ENCODE results near the gene NT5C2.
"Not testable (repeated sequence)": the region's sequence is repeated elsewhere in the genome, so short reads cannot be mapped to it uniquely, and the experiment has no call there.

NT5C2 gene

GRCh38 chr10:103083266-103083976, 109.7 kb downstream of the NT5C2 start:
- no peak for FAIRE-seq

DNA sequence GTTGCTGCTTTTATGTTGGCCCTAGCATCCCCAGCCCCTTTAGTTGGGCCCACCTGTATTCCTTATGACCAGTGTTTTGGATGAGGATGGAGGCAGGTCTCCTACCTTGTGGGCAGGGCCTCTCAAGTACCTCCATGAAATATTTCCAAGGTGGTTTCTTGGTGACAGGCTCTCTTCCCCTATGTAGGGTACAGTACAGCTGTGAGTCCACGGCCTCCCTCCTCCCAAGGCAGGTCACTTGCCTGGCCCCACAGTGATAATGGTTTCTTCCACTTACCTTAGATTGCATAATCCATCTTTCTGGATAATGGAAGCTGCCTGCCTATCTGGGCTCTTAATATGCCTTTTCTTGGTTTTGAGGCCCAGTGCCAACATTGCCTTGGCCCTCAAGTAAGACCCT, 110.4 kb downstream of the NT5C2 start:
- FAIRE-seq = no peak

DNA sequence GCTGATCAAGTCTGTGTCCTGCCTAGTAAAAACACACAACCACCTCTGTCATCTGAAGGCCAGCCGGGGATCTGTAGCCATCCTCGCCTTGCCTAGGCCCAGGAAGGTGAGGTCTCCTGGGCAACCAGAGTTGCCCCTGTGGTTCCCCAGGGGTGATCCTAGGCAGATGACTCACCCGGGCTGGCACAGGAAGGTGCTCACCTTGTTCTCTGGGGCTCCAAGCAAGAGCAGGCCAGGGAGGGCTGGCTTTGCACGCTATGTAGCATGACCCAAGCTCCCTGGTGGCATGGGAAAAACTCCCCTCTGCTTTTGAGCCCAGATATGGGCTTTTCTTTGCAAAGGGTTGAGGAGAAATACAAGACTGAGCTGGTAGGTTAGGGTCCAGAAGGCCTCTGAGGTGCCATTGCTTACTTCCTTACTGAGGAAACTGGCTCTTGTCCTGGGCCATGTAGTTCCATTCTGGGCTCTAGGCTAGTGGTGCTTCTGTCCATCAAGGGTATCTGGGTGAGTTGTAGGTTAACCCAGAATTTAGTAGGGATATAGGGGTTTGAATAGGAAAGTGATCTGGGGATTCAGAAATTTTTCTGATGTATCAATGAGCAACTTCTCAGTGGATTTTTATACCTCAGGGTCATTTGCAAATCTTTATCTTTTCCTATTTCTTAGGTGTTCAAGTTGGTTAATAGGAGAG, 112.0 kb downstream of the NT5C2 start:
- FAIRE-seq = no peak

DNA sequence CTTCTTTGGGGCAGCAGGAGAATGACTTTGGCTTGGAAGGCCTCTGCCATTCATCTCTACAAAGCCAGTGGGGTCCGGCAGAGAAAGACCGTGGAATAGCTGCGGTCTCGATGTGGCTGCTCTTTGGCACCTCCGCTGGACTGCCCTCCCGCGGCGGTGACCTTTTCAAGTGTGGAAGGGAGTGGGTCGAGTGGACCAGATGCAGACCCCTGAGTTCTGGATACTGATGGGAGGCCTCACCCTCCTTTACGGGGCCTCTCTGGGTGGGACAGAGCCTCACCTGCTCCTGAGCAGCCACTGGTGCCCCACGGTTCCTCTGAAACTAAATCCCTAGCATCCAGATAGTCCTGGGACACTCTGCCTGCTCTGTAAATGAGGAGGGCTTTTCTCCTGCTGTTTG, 113.1 kb downstream of the NT5C2 start:
- FAIRE-seq = no peak

- FAIRE-seq = no peak
Observed at GRCh38 chr10:103079100-103079499, 114.0 kb downstream of the NT5C2 start.

DNA sequence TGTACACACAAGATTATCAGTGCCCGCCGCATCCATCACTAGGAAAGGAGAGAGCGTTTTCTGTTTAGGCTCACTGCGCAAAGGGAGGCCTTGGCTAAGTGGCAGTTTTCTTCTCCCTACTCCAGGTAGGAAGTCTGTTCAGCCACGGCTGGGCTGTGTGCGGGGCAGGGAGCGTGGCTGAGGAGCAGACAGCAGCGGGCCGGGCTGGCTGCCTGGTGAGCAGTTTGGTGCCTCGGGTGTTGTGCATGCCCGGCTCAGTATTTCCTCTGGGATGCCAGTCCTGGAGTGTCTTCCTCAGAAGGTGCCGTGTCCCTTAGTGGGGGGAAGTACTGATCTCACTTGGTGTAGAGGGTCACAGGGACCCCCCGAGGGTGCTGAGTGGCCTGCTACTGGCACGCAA, 114.4 kb downstream of the NT5C2 start:
- no peak for FAIRE-seq

DNA sequence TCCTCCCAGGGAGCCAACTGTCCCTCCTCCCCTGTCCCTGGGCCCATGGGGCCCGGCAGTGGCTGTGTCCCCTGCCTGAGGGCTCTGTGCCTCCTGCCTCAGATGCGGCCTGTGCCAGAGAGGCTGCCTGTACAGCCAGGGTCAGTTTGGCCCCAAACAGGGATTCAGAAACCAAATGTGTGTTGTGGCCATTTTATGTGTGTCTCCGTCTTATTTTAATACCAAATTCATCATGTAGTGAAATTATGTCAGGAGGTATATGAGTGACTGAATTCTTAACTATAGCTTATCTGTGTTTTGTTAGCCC, 114.8 kb downstream of the NT5C2 start:
- FAIRE-seq = no peak

- no peak for FAIRE-seq
Observed at GRCh38 chr10:103077491-103078308, 115.4 kb downstream of the NT5C2 start.

- no peak for FAIRE-seq
Observed at GRCh38 chr10:103077020-103077419, 116.1 kb downstream of the NT5C2 start.

DNA sequence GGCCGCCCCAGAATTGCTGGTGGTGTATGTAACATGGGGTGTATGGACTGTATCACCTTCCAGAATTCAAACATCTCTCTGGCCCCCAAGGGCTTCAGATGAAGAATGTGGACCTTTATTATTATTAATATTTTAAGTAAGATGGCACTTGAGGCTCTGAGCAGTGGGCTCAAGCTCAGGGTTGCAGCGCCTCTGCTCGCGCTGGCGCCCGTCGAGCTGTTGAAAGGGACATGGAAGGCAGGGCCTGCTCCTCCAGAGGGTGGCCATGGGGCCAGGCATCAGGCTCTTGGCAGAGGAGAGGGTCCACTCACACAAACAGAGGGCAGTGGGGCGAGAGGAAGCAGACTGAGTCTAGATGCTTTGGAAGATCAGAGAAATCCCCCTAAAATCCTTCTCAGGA, 120.2 kb downstream of the NT5C2 start:
- no peak for FAIRE-seq

- FAIRE-seq = no peak
Observed at GRCh38 chr10:103072276-103072675, 120.8 kb downstream of the NT5C2 start.

- FAIRE-seq = no peak
Observed at GRCh38 chr10:103069453-103070331, 123.4 kb downstream of the NT5C2 start.

DNA sequence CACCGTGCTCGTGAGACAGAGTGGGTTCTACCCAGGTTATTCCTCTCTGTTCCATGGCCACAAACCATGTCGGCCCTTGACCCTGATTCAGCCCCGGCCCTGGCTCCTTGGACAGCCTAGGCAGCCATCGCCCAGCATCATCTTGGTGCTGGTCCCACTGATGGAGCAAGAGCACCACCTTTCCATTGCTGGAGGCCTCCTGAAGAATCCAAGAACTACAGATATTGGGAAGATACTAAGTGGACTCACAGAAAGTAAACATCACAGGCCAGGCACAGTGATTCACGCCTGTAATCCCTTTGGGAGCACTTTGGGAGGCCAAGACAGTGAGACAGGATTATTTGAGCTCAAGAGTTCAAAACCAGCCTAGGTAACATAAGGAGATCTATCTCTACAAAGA, 125.1 kb downstream of the NT5C2 start:
- FAIRE-seq = no peak

- no peak for FAIRE-seq
Observed at GRCh38 chr10:103067484-103067883, 125.6 kb downstream of the NT5C2 start.

DNA sequence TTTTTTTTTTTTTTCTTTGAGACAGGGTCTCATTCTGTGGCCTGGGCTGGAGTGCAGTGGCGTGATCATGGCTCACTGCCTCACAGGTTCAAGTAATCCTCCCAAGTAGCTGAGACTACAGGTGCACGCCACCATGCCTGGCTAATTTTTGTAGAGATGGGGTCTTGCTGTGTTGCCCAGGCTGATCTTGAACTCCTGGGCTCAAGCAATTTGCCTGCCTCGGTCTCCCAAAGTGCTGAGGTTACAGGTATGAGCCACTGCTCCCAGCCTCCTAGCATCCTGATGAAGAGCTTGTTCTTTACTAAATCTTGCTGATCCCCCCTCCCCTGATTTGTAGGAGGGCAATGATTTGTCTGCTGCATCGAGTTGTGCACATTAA, 126.0 kb downstream of the NT5C2 start:
- FAIRE-seq = not testable (repeated sequence)

- no peak for FAIRE-seq
Observed at GRCh38 chr10:103066141-103067098, 126.7 kb downstream of the NT5C2 start.

DNA sequence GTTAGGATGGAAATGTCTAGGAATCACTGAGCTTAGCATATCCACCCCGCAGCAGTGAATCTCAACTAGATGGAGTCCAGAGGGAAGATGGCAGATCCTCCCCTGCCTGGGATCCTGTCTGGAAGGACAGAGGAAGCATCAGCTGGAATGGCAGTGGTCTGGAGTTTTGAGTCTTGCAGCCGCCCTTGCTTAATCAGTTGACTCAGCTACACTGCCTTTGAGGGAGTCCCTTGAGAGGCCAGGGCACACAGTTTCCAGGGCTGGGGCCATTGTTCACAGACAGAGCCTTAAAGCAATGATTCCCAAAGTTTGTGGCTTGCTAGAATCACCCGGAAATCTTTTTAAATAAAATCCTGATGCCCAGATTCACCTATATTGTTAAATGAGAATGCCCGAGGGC, 128.1 kb downstream of the NT5C2 start:
- no peak for FAIRE-seq

- no peak for FAIRE-seq
Observed at GRCh38 chr10:103062854-103063590, 130.1 kb downstream of the NT5C2 start.

- no peak for FAIRE-seq
Observed at GRCh38 chr10:103060575-103060974, 132.5 kb downstream of the NT5C2 start.

GRCh38 chr10:103058034-103058433, 135.0 kb downstream of the NT5C2 start:
- no peak for FAIRE-seq

DNA sequence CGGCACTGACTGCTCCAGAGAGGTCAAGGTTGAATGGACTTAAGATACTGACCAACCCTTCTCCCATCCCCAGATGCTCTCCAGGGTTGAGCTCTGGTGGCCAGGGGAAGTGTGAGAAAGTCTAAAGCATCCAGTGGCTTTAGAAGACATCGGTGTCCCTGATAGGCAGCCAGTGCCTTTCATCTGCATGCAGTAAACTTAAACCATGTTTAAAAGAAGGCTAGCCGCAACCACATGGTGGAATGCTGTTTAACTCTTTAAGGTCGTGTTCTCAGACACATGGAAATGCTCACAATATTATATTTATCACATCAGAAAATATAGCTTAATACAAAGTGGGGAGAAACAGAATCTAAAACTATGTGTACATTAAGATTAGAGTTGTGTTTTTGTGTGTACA, 138.0 kb downstream of the NT5C2 start:
- no peak for FAIRE-seq
